Measurements from ENCODE around the gene AADAC.

- TF ChIP-seq CTCF (IDR thresholded peaks at IDR 0.05) (no peak), POLR2AphosphoS5 (IDR thresholded peaks at IDR 0.05) (no peak)
Observed at GRCh38 chr3:151769175-151769574, 44.7 kb upstream of the AADAC start.
